Panc1 (cell line): Measurements from ENCODE around the gene OSTF1. TPM values are rescaled to one million over a fixed set of nuclear protein-coding genes. Genes with fewer than 3 reads are reported as not detected.

ENCODE experiments used
- ATAC-seq: fragments of 200-7000 bp; cut with Tn5 transposase; 2 replicates; pipeline ENCODE4 v1.9.1; 2020; ENCODE audit warnings: mild to moderate bottlenecking, moderate library complexity
- BruUV-seq: library from RNA; stranded (reverse); fragments of 400-500 nt; replicated peaks from 2 replicates; lab custom pipeline; 2021; lab: Mats Ljungman, UMichigan
- CTCF ChIA-PET: fragments of 300-600 bp; sonication (Branson Sonifier 250); formaldehyde crosslinking; loops from one replicate; lab custom pipeline; 2022; ENCODE audit warnings: antibody characterized with exemption; lab: Charles Lee
- POLR2A ChIA-PET: fragments of 300-600 bp; sonication (Branson Sonifier 250); formaldehyde crosslinking; loops from one replicate; lab custom pipeline; 2022; ENCODE audit warnings: antibody characterized with exemption; lab: Charles Lee
- DNase-seq: peaks from one replicate; pipeline ENCODE4 v3.0.0-alpha.2; 2010; ENCODE audit warnings: low read depth, low spot score
- H3K27ac ChIP-seq: 2 replicates; pipeline ENCODE4 v1.5.1; 2011; ENCODE audit warnings: mild to moderate bottlenecking, low read length, inconsistent platforms
- H3K27me3 ChIP-seq: fragments of 200-500 bp; sonication (Bioruptor generic); 2 replicates; pipeline ENCODE4 v1.6.0; 2014; ENCODE audit warnings: low read length, inconsistent platforms; ENCODE audit not compliant: control insufficient read depth, insufficient read depth
- H3K36me3 ChIP-seq: fragments of 200-500 bp; sonication (Bioruptor generic); 2 replicates; pipeline ENCODE4 v1.5.1; 2014; ENCODE audit warnings: inconsistent platforms, mild to moderate bottlenecking, low read length, moderate library complexity; ENCODE audit not compliant: control insufficient read depth, insufficient read depth
- H3K4me1 ChIP-seq: 2 replicates; pipeline ENCODE4 v1.5.1; 2011; ENCODE audit warnings: inconsistent platforms, mild to moderate bottlenecking, low read length, moderate library complexity; ENCODE audit not compliant: control insufficient read depth, insufficient read depth
- H3K4me3 ChIP-seq, 2 experiments: 2 replicates each; pipeline ENCODE4 v1.5.1; 2011 to 2012; ENCODE audit warnings: low read depth in 2 of 2, low read length in 2 of 2, mild to moderate bottlenecking in 2 of 2, inconsistent platforms in 1 of 2, moderate library complexity in 1 of 2
- H3K9me3 ChIP-seq: fragments of 200-500 bp; sonication (Bioruptor generic); 2 replicates; pipeline ENCODE4 v1.5.1; 2014; ENCODE audit warnings: low read depth, mild to moderate bottlenecking, inconsistent platforms, low read length, moderate library complexity; ENCODE audit not compliant: control insufficient read depth, insufficient read depth
- POLR2AphosphoS5 ChIP-seq: IDR thresholded peaks from 2 replicates; pipeline ENCODE4 v1.6.1; 2012; ENCODE audit warnings: mild to moderate bottlenecking, low read depth, low read length, moderate library complexity
- SIN3A ChIP-seq: IDR thresholded peaks from 2 replicates; pipeline ENCODE4 v1.6.1; 2012; ENCODE audit warnings: low read depth, mild to moderate bottlenecking, low read length, moderate library complexity, borderline replicate concordance; ENCODE audit not compliant: insufficient read depth
- TCF7L2 ChIP-seq: IDR thresholded peaks from 2 replicates; pipeline ENCODE4 v1.6.1; 2011; ENCODE audit warnings: mild to moderate bottlenecking, low read depth, low read length, inconsistent platforms
- in situ Hi-C: cut with HindIII; loops from 2 replicates; pipeline ENCODE4 v1.10.0; 2016; ENCODE audit warnings: low sequenced_read_pairs, low pct_unique_long_range_greater_than_20kb
- intact Hi-C: fragments of 100-400 bp; cut with micrococcal nuclease; formaldehyde crosslinking; loops from one replicate; pipeline ENCODE4 v1.10.0; 2022; ENCODE audit not compliant: unreplicated experiment
- total RNA-seq: library from RNA; stranded (reverse); gene quantifications from one replicate; pipeline ENCODE4 v1.2.1, GENCODE V29; 2021; ENCODE audit not compliant: unreplicated experiment
- TF ChIP-seq, protein P1 (sequence below): fragments of 450-650 bp; IDR thresholded peaks from 2 replicates; pipeline ENCODE4 v1.5.1; 2017; ENCODE audit warnings: mild to moderate bottlenecking
- TF ChIP-seq, protein P2 (sequence below), 2 experiments: IDR thresholded peaks; 2 replicates each; pipeline ENCODE4 v1.6.1; 2011 to 2012; ENCODE audit warnings: low read depth in 2 of 2, control low read depth in 1 of 2, low read length in 1 of 2, mild to moderate bottlenecking in 1 of 2, moderate library complexity in 1 of 2; ENCODE audit not compliant: insufficient read depth in 1 of 2

Gene OSTF1
- total RNA-seq, 1 experiment from 2014 or later = 24.6 TPM

DNA sequence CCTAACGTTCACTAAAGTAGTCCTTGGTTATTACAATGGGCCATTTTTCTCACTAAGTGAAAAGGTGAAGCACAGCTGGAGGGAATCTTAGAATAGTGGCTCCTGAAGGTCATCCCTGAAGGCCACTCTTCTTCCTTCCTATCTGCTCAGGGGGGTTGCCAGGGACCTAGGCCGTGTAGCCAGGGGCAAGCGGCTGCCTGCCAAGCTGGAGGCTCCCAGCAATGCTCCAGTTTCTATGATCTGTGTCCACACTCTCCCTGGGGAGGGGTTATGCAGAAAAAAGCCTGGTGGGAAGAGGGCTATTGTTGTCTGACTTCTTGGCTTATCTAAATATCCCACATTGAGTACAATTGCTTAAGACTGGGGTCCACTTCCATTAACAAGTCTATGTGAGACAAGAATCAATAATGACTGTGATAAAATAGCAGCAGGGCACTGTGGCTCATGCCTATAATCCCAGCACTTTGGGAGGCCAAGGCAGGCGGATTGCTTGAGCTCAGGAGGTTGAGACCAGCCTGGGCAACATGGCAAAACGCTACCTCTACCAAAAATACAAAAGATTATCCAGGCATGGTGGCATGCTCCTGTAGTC, 4.1 kb upstream of the OSTF1 start:
- DNase-seq = no peak
- H3K36me3 ChIP-seq = no peaks in the 10 kb centered on the region
- no peak overlapping the region for H3K27ac ChIP-seq
- no peaks in the 10 kb centered on the region for H3K9me3 ChIP-seq
- peaks cover 3% of the 10 kb centered on the region; the same call in 1 of the 2 replicates for H3K4me1 ChIP-seq
- H3K27me3 ChIP-seq = no peaks in the 10 kb centered on the region
- TF ChIP-seq, protein P1, sequence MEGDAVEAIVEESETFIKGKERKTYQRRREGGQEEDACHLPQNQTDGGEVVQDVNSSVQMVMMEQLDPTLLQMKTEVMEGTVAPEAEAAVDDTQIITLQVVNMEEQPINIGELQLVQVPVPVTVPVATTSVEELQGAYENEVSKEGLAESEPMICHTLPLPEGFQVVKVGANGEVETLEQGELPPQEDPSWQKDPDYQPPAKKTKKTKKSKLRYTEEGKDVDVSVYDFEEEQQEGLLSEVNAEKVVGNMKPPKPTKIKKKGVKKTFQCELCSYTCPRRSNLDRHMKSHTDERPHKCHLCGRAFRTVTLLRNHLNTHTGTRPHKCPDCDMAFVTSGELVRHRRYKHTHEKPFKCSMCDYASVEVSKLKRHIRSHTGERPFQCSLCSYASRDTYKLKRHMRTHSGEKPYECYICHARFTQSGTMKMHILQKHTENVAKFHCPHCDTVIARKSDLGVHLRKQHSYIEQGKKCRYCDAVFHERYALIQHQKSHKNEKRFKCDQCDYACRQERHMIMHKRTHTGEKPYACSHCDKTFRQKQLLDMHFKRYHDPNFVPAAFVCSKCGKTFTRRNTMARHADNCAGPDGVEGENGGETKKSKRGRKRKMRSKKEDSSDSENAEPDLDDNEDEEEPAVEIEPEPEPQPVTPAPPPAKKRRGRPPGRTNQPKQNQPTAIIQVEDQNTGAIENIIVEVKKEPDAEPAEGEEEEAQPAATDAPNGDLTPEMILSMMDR = no peak
- intact Hi-C loops = loop anchor here (10.0 kb wide), 2 partner anchors 59 to 129 kb away; partner anchors contain the start of genes C9orf40 and CARNMT1
- POLR2A ChIA-PET = no interaction called here
- no TSS peak for BruUV-seq
- in situ Hi-C loops = no loop called here
- CTCF ChIA-PET = no interaction called here
- no peak for ATAC-seq
- no peak overlapping the region for H3K4me3 ChIP-seq

DNA sequence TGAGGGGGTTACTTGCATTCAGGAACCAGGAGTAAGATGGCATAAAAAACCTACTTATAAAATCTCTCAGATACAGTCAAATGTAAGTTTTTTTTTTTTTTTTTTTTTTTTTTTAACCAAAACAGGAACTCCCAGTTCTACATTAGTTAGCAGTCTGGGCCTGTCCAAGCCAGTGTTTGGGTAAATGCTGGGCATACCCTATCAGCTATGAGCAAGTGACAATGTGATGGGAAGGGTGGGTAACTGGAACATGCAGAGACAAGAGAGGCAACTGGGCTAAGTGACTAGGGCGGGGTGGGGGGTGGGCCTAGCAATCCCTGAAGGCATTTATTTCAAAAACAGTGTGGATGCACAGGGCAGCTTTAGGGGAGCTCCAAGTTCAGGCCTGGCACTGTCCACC, 2.7 kb upstream of the OSTF1 start:
- ATAC-seq (no peak), DNase-seq (no peak)
- H3K27me3 ChIP-seq = no peaks in the 10 kb centered on the region
- in situ Hi-C loops = no loop called here
- no peaks in the 10 kb centered on the region for H3K9me3 ChIP-seq
- POLR2A ChIA-PET = no interaction called here
- intact Hi-C loops = loop anchor here (10.0 kb wide), 2 partner anchors 61 to 131 kb away; partner anchors contain the start of genes C9orf40 and CARNMT1
- H3K27ac ChIP-seq = no peak overlapping the region
- TF ChIP-seq, protein P1 = no peak
- TF ChIP-seq TCF7L2 (no peak), POLR2AphosphoS5 (no peak), SIN3A (no peak)
- TF ChIP-seq, protein P2, sequence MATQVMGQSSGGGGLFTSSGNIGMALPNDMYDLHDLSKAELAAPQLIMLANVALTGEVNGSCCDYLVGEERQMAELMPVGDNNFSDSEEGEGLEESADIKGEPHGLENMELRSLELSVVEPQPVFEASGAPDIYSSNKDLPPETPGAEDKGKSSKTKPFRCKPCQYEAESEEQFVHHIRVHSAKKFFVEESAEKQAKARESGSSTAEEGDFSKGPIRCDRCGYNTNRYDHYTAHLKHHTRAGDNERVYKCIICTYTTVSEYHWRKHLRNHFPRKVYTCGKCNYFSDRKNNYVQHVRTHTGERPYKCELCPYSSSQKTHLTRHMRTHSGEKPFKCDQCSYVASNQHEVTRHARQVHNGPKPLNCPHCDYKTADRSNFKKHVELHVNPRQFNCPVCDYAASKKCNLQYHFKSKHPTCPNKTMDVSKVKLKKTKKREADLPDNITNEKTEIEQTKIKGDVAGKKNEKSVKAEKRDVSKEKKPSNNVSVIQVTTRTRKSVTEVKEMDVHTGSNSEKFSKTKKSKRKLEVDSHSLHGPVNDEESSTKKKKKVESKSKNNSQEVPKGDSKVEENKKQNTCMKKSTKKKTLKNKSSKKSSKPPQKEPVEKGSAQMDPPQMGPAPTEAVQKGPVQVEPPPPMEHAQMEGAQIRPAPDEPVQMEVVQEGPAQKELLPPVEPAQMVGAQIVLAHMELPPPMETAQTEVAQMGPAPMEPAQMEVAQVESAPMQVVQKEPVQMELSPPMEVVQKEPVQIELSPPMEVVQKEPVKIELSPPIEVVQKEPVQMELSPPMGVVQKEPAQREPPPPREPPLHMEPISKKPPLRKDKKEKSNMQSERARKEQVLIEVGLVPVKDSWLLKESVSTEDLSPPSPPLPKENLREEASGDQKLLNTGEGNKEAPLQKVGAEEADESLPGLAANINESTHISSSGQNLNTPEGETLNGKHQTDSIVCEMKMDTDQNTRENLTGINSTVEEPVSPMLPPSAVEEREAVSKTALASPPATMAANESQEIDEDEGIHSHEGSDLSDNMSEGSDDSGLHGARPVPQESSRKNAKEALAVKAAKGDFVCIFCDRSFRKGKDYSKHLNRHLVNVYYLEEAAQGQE (IDR thresholded peaks at IDR 0.05; ENCODE audit: insufficient read depth in 1 of 2, low read depth in 2 of 2, low read length in 1 of 2) = no peak
- no peak overlapping the region for H3K4me3 ChIP-seq
- H3K36me3 ChIP-seq = no peaks in the 10 kb centered on the region
- CTCF ChIA-PET = interaction anchor here (0.6 kb wide), 1 partner anchor 60 kb away, joined by 3 read pairs; no protein-coding TSS in a partner anchor
- H3K4me1 ChIP-seq = peaks cover 9% of the 10 kb centered on the region
- BruUV-seq = no TSS peak
